AG09319 (cell line): ENCODE results near the gene PCCA.

Experiments used
- DNase-seq: peaks from one replicate; pipeline ENCODE4 v3.0.0-alpha.2; 2010; ENCODE audit warnings: low read depth; ENCODE audit errors: extremely low read depth
- TF ChIP-seq, protein P1 (sequence below): IDR thresholded peaks from 2 replicates; pipeline ENCODE4 v1.5.1; 2011; ENCODE audit warnings: low read depth, mild to moderate bottlenecking, inconsistent platforms, low read length, moderate library complexity

Gene PCCA

DNA sequence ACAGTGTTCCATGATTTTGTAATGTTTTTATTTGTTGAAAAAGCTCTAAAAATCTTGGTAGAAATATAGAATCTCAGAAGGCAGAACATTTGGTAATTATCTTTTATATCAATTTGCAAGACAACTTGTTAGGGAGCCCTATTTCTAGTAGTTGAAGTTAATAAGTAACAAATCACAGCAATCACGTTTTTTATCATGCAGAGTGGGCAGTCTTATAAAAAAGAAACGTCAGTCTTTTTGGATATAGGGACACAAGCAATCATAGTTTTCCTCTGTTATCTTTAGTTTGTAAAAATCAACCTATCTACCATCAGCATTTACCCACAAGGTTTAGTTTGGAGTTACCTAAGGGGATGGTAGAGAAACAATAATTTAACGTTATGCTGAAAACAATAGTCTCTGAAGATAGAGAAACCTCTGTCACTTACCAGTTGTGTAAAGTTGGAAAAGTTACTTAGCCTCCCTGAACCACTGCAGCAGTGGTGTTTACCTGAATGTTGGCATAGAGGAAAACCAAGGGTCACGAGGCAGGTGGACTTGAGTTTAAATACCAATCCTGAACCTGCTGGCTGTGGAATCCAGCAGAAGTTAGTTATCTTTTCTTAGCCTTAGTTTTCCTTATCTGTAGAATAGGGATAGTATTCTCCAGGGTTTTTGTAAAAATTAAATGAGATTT is 306.9 kb downstream of the PCCA start:
- TF ChIP-seq, protein P1, sequence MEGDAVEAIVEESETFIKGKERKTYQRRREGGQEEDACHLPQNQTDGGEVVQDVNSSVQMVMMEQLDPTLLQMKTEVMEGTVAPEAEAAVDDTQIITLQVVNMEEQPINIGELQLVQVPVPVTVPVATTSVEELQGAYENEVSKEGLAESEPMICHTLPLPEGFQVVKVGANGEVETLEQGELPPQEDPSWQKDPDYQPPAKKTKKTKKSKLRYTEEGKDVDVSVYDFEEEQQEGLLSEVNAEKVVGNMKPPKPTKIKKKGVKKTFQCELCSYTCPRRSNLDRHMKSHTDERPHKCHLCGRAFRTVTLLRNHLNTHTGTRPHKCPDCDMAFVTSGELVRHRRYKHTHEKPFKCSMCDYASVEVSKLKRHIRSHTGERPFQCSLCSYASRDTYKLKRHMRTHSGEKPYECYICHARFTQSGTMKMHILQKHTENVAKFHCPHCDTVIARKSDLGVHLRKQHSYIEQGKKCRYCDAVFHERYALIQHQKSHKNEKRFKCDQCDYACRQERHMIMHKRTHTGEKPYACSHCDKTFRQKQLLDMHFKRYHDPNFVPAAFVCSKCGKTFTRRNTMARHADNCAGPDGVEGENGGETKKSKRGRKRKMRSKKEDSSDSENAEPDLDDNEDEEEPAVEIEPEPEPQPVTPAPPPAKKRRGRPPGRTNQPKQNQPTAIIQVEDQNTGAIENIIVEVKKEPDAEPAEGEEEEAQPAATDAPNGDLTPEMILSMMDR: no peak
- no peak for DNase-seq

DNA sequence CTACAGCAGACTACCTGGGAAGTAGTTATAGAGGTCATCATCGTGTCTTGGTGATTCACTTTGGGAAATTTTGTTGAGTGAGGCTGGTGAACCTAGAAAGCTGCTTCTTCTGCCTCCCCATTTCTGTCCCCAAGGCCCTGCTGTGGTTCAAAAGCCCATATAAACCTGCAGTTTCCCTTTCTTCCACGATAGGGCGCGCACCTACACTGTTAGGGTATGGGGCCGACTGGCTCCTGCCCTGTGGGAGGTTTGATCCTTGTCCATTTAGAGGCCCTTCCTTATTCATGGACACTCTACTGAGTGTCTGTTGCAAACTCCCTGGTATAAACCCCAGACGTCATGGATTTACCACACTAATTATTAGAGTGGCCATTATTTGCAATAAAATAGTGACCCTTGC is 307.9 kb downstream of the PCCA start:
- DNase-seq: no peak
- TF ChIP-seq, protein P1: no peak

DNA sequence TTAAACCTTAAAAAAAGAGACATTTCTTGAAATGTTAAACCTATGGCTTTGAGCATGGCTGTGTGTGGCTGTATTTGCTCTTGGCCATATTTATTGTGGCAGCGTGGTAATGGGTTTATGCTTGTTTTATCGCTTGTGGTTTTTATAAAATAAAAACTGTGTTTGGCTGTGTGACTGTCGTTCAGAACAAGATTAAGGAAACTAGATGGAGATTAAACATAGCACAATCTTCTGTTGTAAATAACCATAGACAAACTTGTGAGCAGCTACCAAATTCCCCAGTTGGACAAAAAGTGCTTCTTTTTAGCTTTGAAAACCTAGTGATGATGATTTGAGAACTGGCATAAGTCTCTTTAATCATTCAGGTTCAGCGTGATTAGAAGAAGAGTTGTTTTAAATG is 308.7 kb downstream of the PCCA start:
- no peak for DNase-seq

DNA sequence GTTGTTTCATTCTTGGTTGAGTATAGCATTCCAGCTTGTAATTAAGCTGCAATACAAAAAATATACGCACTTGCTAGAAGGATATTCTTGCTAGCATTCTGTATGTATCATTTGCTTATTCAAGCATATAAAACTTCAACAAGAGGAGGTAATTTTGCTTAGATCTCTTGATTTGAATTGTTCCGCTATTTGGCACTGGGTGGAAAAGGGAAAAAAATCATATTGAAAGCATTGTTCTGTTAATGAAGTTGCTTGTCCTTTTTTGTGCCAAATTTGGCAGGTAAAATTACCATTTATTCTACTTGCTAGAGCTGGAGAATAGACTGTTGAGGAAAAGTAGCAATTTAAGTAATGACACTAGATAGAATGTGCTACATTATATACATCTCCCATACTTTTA is 309.5 kb downstream of the PCCA start:
- DNase-seq: no peak
- TF ChIP-seq, protein P1: no peak

More for the DNA sequence above, 308.7 kb downstream of the PCCA start:
- TF ChIP-seq, protein P1: no peak

DNA sequence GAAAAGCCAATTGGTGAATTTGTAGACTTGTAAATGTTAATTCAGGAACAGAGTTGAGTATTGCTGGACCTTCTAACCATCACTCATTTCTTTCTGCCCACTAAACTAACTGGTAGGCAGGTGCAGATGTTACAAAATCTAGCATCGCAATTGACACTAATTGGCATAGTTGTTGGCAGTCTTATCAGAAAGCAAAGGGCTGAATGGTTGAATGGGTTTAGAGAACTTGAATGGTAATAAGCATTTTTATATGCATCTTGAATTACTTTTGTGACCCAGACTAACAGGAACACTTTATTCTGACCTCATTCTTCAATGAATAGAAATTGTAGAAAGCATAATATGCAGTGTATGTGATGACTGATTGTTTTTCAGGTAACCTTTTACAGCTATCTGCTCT is 310.6 kb downstream of the PCCA start:
- TF ChIP-seq, protein P1: no peak
- no peak for DNase-seq

DNA sequence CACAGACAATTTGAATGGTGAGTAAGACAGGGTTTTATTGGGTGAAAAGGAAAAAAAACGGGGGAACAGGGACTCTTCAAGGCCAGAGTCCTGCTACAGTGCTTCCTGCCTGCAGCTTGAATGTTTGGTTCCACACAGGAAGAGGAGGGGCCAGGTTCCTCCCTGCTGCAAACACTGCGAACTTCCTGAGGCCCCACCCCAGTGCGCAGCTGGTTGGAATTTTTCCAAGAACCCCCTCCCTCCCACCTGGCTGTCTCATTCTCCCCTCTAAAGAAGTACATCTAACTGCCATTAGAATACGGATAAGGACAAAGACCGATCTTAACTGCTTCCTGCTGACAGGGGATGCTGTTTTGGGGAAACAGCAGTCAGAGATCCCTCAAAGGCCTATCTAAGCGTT is 314.8 kb downstream of the PCCA start:
- TF ChIP-seq, protein P1: no peak
- DNase-seq: no peak

DNA sequence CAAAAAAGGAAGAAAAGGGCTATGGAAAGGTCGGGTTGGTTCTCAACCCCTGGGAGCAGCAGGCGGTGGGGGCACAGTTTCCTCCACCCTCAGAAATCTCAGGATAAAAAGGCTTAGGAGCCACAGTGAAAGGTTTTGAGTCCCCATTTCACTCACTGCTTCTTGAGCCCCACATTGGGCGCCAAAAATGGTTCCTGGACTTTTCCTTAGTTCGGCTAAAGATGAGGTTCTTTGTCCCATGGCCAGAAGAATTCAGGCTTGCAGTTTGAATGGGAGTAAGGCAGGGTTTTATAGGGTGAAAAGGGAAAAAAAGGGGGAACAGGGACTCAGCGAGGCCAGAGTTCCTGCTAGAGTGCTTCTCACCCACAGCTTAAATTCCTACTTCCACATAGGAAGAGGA is 320.2 kb downstream of the PCCA start:
- no peak for DNase-seq
- TF ChIP-seq, protein P1: no peak
